Measurements from ENCODE around the gene ELOVL6. TPM values are rescaled to one million over a fixed set of nuclear protein-coding genes. Genes with fewer than 3 reads are reported as not detected.
A peak's percentile ranks its signal among the peaks of the same experiment; 100 is the strongest.
"Not testable (repeated sequence)": the region's sequence is repeated elsewhere in the genome, so short reads cannot be mapped to it uniquely, and the experiment has no call there.

ELOVL6 gene
- total RNA-seq, 2 experiments from 2014 or later: 7.2 to 7.9 TPM

- peak overlapping the region; percentile 95 for H3K4me3 Mint-ChIP-seq
- H3K27me3 Mint-ChIP-seq (ENCODE audit: low read depth): no peaks in the 10 kb centered on the region
- intact Hi-C loops (cut with micrococcal nuclease): loop anchor here (2.0 to 10.0 kb wide), 8 partner anchors 73 to 1952 kb away; partner anchors contain the start of genes CASP6, FAM241A, RPL34 and SEC24B
- H3K4me1 Mint-ChIP-seq (ENCODE audit: low read depth): peaks cover 31% of the 10 kb centered on the region
- H3K27ac Mint-ChIP-seq: peak overlapping the region; percentile 97
- CTCF ChIA-PET: no interaction called here
- peaks cover 8% of the 10 kb centered on the region for H3K36me3 Mint-ChIP-seq (ENCODE audit: low read depth)
- H3K9me3 Mint-ChIP-seq: no peaks in the 10 kb centered on the region
- peak; percentile 12 for DNase-seq
Observed at GRCh38 chr4:110195561-110196205, 2.7 kb downstream of the ELOVL6 start.

GRCh38 chr4:110193822-110194761 lies 4.3 kb downstream of the ELOVL6 start:
- Mint-ChIP-seq H3K27ac (peak overlapping the region; percentile 95), H3K36me3 (ENCODE audit: low read depth) (peaks cover 8% of the 10 kb centered on the region), H3K9me3 (no peaks in the 10 kb centered on the region), H3K27me3 (ENCODE audit: low read depth) (no peaks in the 10 kb centered on the region), H3K4me1 (ENCODE audit: low read depth) (peaks cover 31% of the 10 kb centered on the region), H3K4me3 (peak overlapping the region; percentile 54)
- CTCF ChIA-PET: interaction anchor here (0.8 to 1.6 kb wide), 2 partner anchors 50 to 145 kb away, joined by 3 to 6 read pairs; no protein-coding TSS in a partner anchor
- peak; percentile 92 for DNase-seq
- intact Hi-C loops (cut with micrococcal nuclease): loop anchor here (1.0 to 10.0 kb wide), 5 partner anchors 29 to 1569 kb away; partner anchors contain the start of genes CASP6, GAR1 and RPL34

GRCh38 chr4:110193287-110193686 lies 5.1 kb downstream of the ELOVL6 start:
- not testable (repeated sequence) for H3K4me3 Mint-ChIP-seq, H3K9me3 Mint-ChIP-seq

GRCh38 chr4:110190249-110190648 lies 8.2 kb downstream of the ELOVL6 start:
- peaks cover 3% of the 10 kb centered on the region for H3K36me3 Mint-ChIP-seq (ENCODE audit: low read depth)
- H3K4me1 Mint-ChIP-seq (ENCODE audit: low read depth): peaks cover 22% of the 10 kb centered on the region
- DNase-seq: no peak
- H3K9me3 Mint-ChIP-seq: no peaks in the 10 kb centered on the region
- H3K27me3 Mint-ChIP-seq (ENCODE audit: low read depth): no peaks in the 10 kb centered on the region
- no peak overlapping the region for H3K4me3 Mint-ChIP-seq
- H3K27ac Mint-ChIP-seq: no peak overlapping the region
- CTCF ChIA-PET: interaction anchor here (0.8 kb wide), 1 partner anchor 1062 kb away, joined by 3 read pairs; no protein-coding TSS in a partner anchor
- intact Hi-C loops (cut with micrococcal nuclease): loop anchor here (10.0 kb wide), 2 partner anchors 485 to 1565 kb away; partner anchors contain the start of genes CASP6 and RPL34

More at GRCh38 chr4:110193287-110193686, 5.1 kb downstream of the ELOVL6 start:
- peaks cover 27% of the 10 kb centered on the region for H3K4me1 Mint-ChIP-seq (ENCODE audit: low read depth)
- CTCF ChIA-PET: interaction anchor here (1.6 kb wide), 1 partner anchor 144 kb away, joined by 6 read pairs; no protein-coding TSS in a partner anchor
- not testable (repeated sequence) for DNase-seq; H3K27me3 Mint-ChIP-seq (ENCODE audit: low read depth); H3K36me3 Mint-ChIP-seq (ENCODE audit: low read depth)
- intact Hi-C loops (cut with micrococcal nuclease): loop anchor here (1.0 to 10.0 kb wide), 4 partner anchors 105 to 1568 kb away; partner anchors contain the start of genes CASP6, GAR1 and RPL34
- peak overlapping the region; percentile 95 for H3K27ac Mint-ChIP-seq

GRCh38 chr4:110188113-110188512 lies 10.3 kb downstream of the ELOVL6 start:
- H3K27ac Mint-ChIP-seq: no peak overlapping the region
- intact Hi-C loops (cut with micrococcal nuclease): no loop called here

GRCh38 chr4:110184791-110185155 lies 13.6 kb downstream of the ELOVL6 start:
- H3K27ac Mint-ChIP-seq: no peak overlapping the region
- DNase-seq: no peak
- H3K9me3 Mint-ChIP-seq: no peaks in the 10 kb centered on the region
- H3K36me3 Mint-ChIP-seq (ENCODE audit: low read depth): peaks cover 2% of the 10 kb centered on the region
- intact Hi-C loops (cut with micrococcal nuclease): no loop called here
- CTCF ChIA-PET: interaction anchor here (1.4 kb wide), 1 partner anchor 135 kb away, joined by 4 read pairs; no protein-coding TSS in a partner anchor
- no peak overlapping the region for H3K4me3 Mint-ChIP-seq
- no peaks in the 10 kb centered on the region for H3K27me3 Mint-ChIP-seq (ENCODE audit: low read depth)
- H3K4me1 Mint-ChIP-seq (ENCODE audit: low read depth): peaks cover 4% of the 10 kb centered on the region

More at GRCh38 chr4:110188113-110188512, 10.3 kb downstream of the ELOVL6 start:
- no peaks in the 10 kb centered on the region for H3K9me3 Mint-ChIP-seq
- DNase-seq: no peak
- H3K4me3 Mint-ChIP-seq: no peak overlapping the region
- CTCF ChIA-PET: interaction anchor here (0.6 kb wide), 1 partner anchor 99 kb away, joined by 7 read pairs; no protein-coding TSS in a partner anchor
- no peaks in the 10 kb centered on the region for H3K27me3 Mint-ChIP-seq (ENCODE audit: low read depth)
- peaks cover 3% of the 10 kb centered on the region for H3K36me3 Mint-ChIP-seq (ENCODE audit: low read depth)
- peaks cover 10% of the 10 kb centered on the region for H3K4me1 Mint-ChIP-seq (ENCODE audit: low read depth)

- no peaks in the 10 kb centered on the region for H3K27me3 Mint-ChIP-seq (ENCODE audit: low read depth)
- H3K9me3 Mint-ChIP-seq: no peaks in the 10 kb centered on the region
- peaks cover 4% of the 10 kb centered on the region for H3K4me1 Mint-ChIP-seq (ENCODE audit: low read depth)
- H3K36me3 Mint-ChIP-seq (ENCODE audit: low read depth): peaks cover 2% of the 10 kb centered on the region
- no peak overlapping the region for H3K27ac Mint-ChIP-seq
- no peak overlapping the region for H3K4me3 Mint-ChIP-seq
- intact Hi-C loops (cut with micrococcal nuclease): no loop called here
- DNase-seq: no peak
- CTCF ChIA-PET: interaction anchor here (1.4 kb wide), 1 partner anchor 135 kb away, joined by 4 read pairs; no protein-coding TSS in a partner anchor
Observed at GRCh38 chr4:110184140-110184790, 14.2 kb downstream of the ELOVL6 start.

- Mint-ChIP-seq H3K9me3 (no peaks in the 10 kb centered on the region), H3K27me3 (ENCODE audit: low read depth) (no peaks in the 10 kb centered on the region), H3K36me3 (ENCODE audit: low read depth) (peaks cover 2% of the 10 kb centered on the region), H3K4me3 (no peak overlapping the region), H3K27ac (no peak overlapping the region), H3K4me1 (ENCODE audit: low read depth) (peaks cover 4% of the 10 kb centered on the region)
- CTCF ChIA-PET: interaction anchor here (1.1 kb wide), 1 partner anchor 16 kb away, joined by 5 read pairs; no protein-coding TSS in a partner anchor
- intact Hi-C loops (cut with micrococcal nuclease): no loop called here
- DNase-seq: no peak
Observed at GRCh38 chr4:110183643-110184042, 14.8 kb downstream of the ELOVL6 start.

- H3K4me1 Mint-ChIP-seq (ENCODE audit: low read depth): peaks cover 4% of the 10 kb centered on the region
- H3K27ac Mint-ChIP-seq: no peak overlapping the region
- no peaks in the 10 kb centered on the region for H3K9me3 Mint-ChIP-seq
- no peak for DNase-seq
- no peak overlapping the region for H3K4me3 Mint-ChIP-seq
- H3K27me3 Mint-ChIP-seq (ENCODE audit: low read depth): no peaks in the 10 kb centered on the region
- H3K36me3 Mint-ChIP-seq (ENCODE audit: low read depth): peaks cover 4% of the 10 kb centered on the region
- intact Hi-C loops (cut with micrococcal nuclease): no loop called here
- CTCF ChIA-PET: interaction anchor here (1.1 kb wide), 1 partner anchor 15 kb away, joined by 5 read pairs; no protein-coding TSS in a partner anchor
Observed at GRCh38 chr4:110183058-110183457, 15.4 kb downstream of the ELOVL6 start.

GRCh38 chr4:110181890-110182289 lies 16.5 kb downstream of the ELOVL6 start:
- H3K27me3 Mint-ChIP-seq (ENCODE audit: low read depth): no peaks in the 10 kb centered on the region
- no peaks in the 10 kb centered on the region for H3K9me3 Mint-ChIP-seq
- DNase-seq: no peak
- H3K4me3 Mint-ChIP-seq: no peak overlapping the region
- CTCF ChIA-PET: interaction anchor here (0.5 kb wide), 1 partner anchor 254 kb away, joined by 4 read pairs; no protein-coding TSS in a partner anchor
- H3K27ac Mint-ChIP-seq: no peak overlapping the region
- H3K4me1 Mint-ChIP-seq (ENCODE audit: low read depth): peaks cover 4% of the 10 kb centered on the region
- intact Hi-C loops (cut with micrococcal nuclease): no loop called here
- peaks cover 5% of the 10 kb centered on the region for H3K36me3 Mint-ChIP-seq (ENCODE audit: low read depth)

- H3K4me3 Mint-ChIP-seq: no peak overlapping the region
- peaks cover 4% of the 10 kb centered on the region for H3K36me3 Mint-ChIP-seq (ENCODE audit: low read depth)
- no peaks in the 10 kb centered on the region for H3K9me3 Mint-ChIP-seq
- CTCF ChIA-PET: no interaction called here
- no peaks in the 10 kb centered on the region for H3K27me3 Mint-ChIP-seq (ENCODE audit: low read depth)
- H3K4me1 Mint-ChIP-seq (ENCODE audit: low read depth): no peaks in the 10 kb centered on the region
- intact Hi-C loops (cut with micrococcal nuclease): no loop called here
- H3K27ac Mint-ChIP-seq: no peak overlapping the region
- DNase-seq: no peak
Observed at GRCh38 chr4:110175634-110176033, 22.8 kb downstream of the ELOVL6 start.

Measured in activated naive CD4-positive, alpha-beta T cell treated with anti-CD3 and anti-CD28 coated beads for 36 hours (primary cell).